Pancreas (tissue), 10 donors: ENCODE data around the gene ADCY7. TPM values are rescaled to one million over a fixed set of nuclear protein-coding genes. Genes with fewer than 3 reads are reported as not detected.
A peak's percentile ranks its signal among the peaks of the same experiment; 100 is the strongest.

Source experiments
- ATAC-seq, 4 donors: fragments of 200-7000 bp; cut with Tn5 transposase; one replicate each; pipeline versions ENCODE4 v1.8.0 to v1.9.1; 2020; ENCODE audit warnings: mild to moderate bottlenecking in 4 of 4, moderate library complexity in 4 of 4
- DNase-seq, 6 donors: peaks; one replicate each; pipeline ENCODE4 v3.0.0-alpha.2; 2020
- FAIRE-seq: peaks from 2 replicates; lab custom pipeline; 2012; peaks lifted over from hg19 to GRCh38; lab: Jason Lieb, UNC
- H3K27ac ChIP-seq, 4 donors: fragments of 200-600 bp; sonication (generic); 1 replicate in 3 of 4; 2 replicates in 1 of 4; pipeline versions ENCODE4 v1.5.0 to v1.8.0; 2020
- H3K27me3 ChIP-seq, 4 donors: fragments of 200-600 bp; one replicate each; pipeline ENCODE4 v1.8.0; 2021
- H3K36me3 ChIP-seq, 3 donors: fragments of 200-600 bp; sonication (generic) in 1 of 3; one replicate each; pipeline versions ENCODE4 v1.5.0 to v1.8.0; 2020 to 2021
- H3K4me1 ChIP-seq, 3 donors: fragments of 200-600 bp; one replicate each; pipeline ENCODE4 v1.8.0; 2021
- H3K4me3 ChIP-seq, 4 donors: fragments of 200-600 bp; sonication (generic) in 2 of 4; one replicate each; pipeline versions ENCODE4 v1.5.0 to v1.8.0; 2020 to 2021
- H3K9me3 ChIP-seq, 4 donors: fragments of 200-600 bp; one replicate each; pipeline ENCODE4 v1.8.0; 2021
- CTCF ChIP-seq, 4 donors: fragments of 200-600 bp; sonication (generic) in 3 of 4; IDR thresholded peaks; one replicate each; pipeline versions ENCODE4 v1.5.0 to v1.8.0; 2021; ENCODE audit warnings: antibody characterized with exemption in 4 of 4
- WGBS, 2 donors: extraction: QIAGEN DNeasy Blood & Tissue Kit; methylation state at CpG; one replicate each; pipeline ENCODE4 v1.1.7; 2013; 5-methylcytosine and 5-hydroxymethylcytosine counted together
- intact Hi-C, 3 donors: fragments of 100-400 bp; cut with DNase I; formaldehyde crosslinking; loops; one replicate each; pipeline versions ENCODE4 v1.11.1 to v1.14.2; 2022
- polyA plus RNA-seq, 2 donors: library from polyadenylated mRNA; stranded (reverse); fragments of 200-250 nt; gene quantifications; one replicate each; pipeline ENCODE4 v1.2.3, GENCODE V29; 2013
- total RNA-seq, 6 donors: library from RNA; stranded (reverse); fragmentation: NEBNext Ultra II Directional in 4 of 6; extraction: Animal tissue kit (Norgen Biotek cat#: 25700) in 4 of 6; gene quantifications; one replicate each; pipeline versions ENCODE4 v1.2.1 to v1.2.4, GENCODE V29; 2021 to 2023
- donor health status: healthy with polysubstance abuse.
- donor health status: DM: no; HTN: no; CAD: no; lungs with moderate emphysema.
- donor health status: DM: no; HTN: no; CAD: no.
- donor health status: control.
- donor health status: control.
- donor health status: Bipolar disorder and iron deficiency.
- donor health status: DM: yes; HTN: yes; CAD: no.
- donor health status: DM: no; HTN: no; CAD: no.
- donor health status: DM: no; HTN: no; CAD: no.
- donor health status: DM: yes; HTN: yes; CAD: no.

The ADCY7 gene
- total and polyA plus RNA-seq, 8 donors, result 1.9 to 21.1 (median 4.3) TPM

DNA sequence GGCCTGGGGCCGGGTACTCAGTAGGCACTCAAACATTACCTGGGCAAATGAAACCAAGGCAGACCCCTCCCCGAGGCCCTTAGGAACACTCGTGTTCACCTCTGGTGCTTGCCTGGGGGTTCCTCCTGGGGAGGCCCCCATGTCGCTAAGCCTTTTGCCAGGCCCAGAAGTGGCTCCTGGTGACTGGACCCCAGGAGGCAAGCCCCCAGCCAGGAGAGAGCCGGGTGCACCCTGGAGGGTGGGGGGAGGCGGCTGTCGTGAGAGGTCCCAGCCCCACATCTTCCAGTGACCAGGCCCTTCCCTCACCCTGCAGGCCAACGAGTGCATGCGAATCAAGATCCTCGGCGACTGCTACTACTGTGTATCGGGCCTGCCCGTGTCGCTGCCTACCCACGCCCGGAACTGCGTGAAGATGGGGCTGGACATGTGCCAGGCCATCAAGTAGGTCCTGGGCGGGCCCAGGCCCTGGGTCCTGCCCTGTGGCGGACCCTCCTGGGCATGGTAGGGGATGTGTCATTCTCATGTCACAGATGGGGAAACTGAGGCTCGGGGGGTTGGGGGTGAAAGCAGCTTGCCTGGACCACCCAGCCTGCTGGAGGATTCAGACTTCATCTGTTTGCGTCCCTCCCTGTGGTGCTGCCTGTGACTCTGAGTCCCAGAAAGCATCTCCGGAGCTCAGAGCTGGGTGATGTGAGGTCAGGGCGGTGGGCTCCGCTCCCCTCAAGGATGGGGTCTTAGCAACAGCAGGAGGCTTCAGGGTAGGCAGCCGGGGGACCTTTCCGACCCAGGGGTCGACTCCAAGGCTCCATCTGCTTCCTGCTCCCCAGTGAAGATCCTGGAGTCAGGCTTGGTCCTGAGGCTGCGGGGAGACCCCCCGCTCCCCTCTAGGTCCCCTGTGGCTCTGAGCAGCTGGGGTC is 32.5 kb downstream of the ADCY7 start:
- no peak for TF ChIP-seq CTCF (IDR thresholded peaks at IDR 0.05)
- H3K4me1 ChIP-seq, result no peaks in the 10 kb centered on the region
- H3K9me3 ChIP-seq, result no peaks in the 10 kb centered on the region
- H3K27me3 ChIP-seq, result no peaks in the 10 kb centered on the region
- FAIRE-seq (no peak), DNase-seq (peak in 2 of 6 donors; percentile 11 to 41), ATAC-seq (no peak)
- no peak overlapping the region for H3K4me3 ChIP-seq
- WGBS, 2 donors, result 81 to 86% methylated on average over 26 to 29 of the region's 29 CpGs
- H3K27ac ChIP-seq, result no peak overlapping the region
- no peaks in the 10 kb centered on the region for H3K36me3 ChIP-seq
- intact Hi-C loops, result no loop called here

DNA sequence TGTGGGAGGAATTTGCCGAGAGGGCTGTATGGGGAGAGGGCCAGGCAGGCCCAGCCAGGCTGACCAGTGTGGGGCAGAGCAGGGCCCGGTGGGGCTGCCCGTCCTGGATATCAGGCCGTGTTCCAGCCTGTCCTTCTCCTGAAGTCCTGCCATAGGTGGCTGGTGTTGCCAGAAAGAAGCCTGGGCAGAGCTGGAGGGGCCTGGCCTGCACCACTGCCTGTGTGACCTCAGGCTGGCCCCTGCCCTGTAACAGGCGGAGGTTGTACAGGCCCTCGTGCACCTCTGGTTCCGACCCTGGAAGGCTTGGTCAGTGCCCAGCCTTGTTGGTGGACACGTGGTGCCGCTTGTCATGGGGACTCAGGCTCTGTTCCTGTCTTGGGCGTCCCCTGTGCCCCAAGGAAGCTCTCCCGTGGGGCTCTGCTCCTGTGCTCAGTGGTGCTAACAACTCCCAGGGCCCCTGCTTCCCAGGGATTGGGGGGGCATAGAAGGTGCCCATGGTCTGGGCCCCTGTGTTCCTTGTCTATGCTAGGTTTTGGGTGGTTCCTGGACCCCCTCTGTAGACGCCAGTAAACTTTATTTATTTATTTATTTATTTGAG is 33.3 kb downstream of the ADCY7 start:
- no peak for ATAC-seq
- no peak for FAIRE-seq
- Histone ChIP-seq H3K9me3 (no peaks in the 10 kb centered on the region), H3K4me3 (no peak overlapping the region), H3K36me3 (no peaks in the 10 kb centered on the region), H3K27ac (no peak overlapping the region), H3K4me1 (no peaks in the 10 kb centered on the region), H3K27me3 (no peaks in the 10 kb centered on the region)
- WGBS, 2 donors, result 81 to 88% methylated on average over 12 of the region's 12 CpGs
- no peak for TF ChIP-seq CTCF (IDR thresholded peaks at IDR 0.05)
- peak in 1 of 6 donors; percentile 36 for DNase-seq
- intact Hi-C loops, result no loop called here

GRCh38 chr16:50300942-50301625 is 34.7 kb downstream of the ADCY7 start:
- no peaks in the 10 kb centered on the region for H3K36me3 ChIP-seq
- WGBS, 2 donors, result 84 to 90% methylated on average over 23 of the region's 23 CpGs
- TF ChIP-seq CTCF (IDR thresholded peaks at IDR 0.05), result no peak
- H3K4me1 ChIP-seq, result no peaks in the 10 kb centered on the region
- intact Hi-C loops, result no loop called here
- H3K9me3 ChIP-seq, result no peaks in the 10 kb centered on the region
- no peak overlapping the region for H3K4me3 ChIP-seq
- DNase-seq, result peak in 2 of 6 donors; percentile 11 to 49
- H3K27me3 ChIP-seq, result no peaks in the 10 kb centered on the region
- ATAC-seq, result no peak
- H3K27ac ChIP-seq, result no peak overlapping the region
- no peak for FAIRE-seq

DNA sequence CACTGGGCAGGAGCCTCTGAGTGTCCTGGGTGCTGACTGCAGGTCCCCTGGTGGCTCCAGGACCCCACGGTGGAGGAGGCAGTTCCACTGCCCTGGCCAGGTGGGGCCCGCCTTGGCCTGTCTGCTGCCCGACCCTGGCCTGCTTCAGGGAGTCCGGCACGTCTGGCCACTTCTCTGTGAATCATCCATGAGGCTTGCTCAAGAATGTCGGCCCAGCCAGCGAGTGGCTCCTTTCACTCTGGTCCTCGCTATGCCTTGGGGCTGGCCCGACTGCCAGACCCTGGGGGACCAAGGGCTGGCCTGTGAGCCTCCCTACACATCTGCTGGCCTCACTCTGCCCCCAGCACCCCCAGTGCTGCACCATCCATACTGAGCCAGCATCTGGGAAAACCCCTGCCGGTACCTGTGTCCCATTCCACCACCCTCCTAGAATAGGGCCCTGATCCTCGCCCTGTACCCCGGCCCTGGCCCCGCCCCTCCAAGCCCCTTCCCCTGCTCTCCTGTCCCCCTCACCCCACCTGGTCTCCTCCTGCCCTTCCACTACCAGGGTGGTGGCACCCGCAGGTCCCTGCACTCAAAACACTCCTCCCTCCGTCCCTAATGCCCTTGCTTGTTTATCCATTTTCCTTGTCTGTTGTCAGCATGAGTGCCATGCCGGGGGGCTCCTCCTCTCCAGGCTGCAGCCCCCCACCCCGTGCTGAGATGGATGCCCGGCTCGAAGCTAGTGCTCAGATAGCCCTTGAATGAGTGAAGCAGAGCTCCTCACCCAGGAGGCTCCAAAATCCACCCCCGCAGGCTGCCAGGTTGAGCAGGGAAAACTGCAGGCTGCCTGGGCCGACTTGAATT is 35.5 kb downstream of the ADCY7 start:
- Histone ChIP-seq H3K9me3 (no peaks in the 10 kb centered on the region), H3K36me3 (no peaks in the 10 kb centered on the region), H3K27ac (no peak overlapping the region), H3K4me3 (no peak overlapping the region), H3K27me3 (no peaks in the 10 kb centered on the region), H3K4me1 (no peaks in the 10 kb centered on the region)
- DNase-seq (peak in 2 of 6 donors; percentile 13 to 50), FAIRE-seq (no peak), ATAC-seq (peak in 2 of 4 donors; percentile 27 to 32)
- TF ChIP-seq CTCF (IDR thresholded peaks at IDR 0.05), result no peak
- 79 to 85% methylated on average over 20 to 21 of the region's 21 CpGs for WGBS, 2 donors
- intact Hi-C loops, result no loop called here
